Peyer's patch (tissue), 4 donors: Measurements from ENCODE around the gene PIMREG. TPM values are rescaled to one million over a fixed set of nuclear protein-coding genes. Genes with fewer than 3 reads are reported as not detected.

Source experiments
- DNase-seq, 3 donors: peaks; one replicate each; pipeline ENCODE4 v3.0.0-alpha.2; 2017 to 2019
- H3K27ac ChIP-seq, 4 donors: fragments of 200-600 bp; sonication (generic); one replicate each; pipeline ENCODE4 v1.5.1; 2016 to 2019
- H3K27me3 ChIP-seq, 2 donors: fragments of 200-600 bp; sonication (generic); one replicate each; pipeline ENCODE4 v1.5.1; 2019
- H3K36me3 ChIP-seq, 3 donors: fragments of 200-600 bp; sonication (generic); one replicate each; pipeline ENCODE4 v1.5.1; 2016 to 2019
- H3K4me1 ChIP-seq, 4 donors: fragments of 200-600 bp; sonication (generic); one replicate each; pipeline ENCODE4 v1.5.1; 2016 to 2019
- H3K4me3 ChIP-seq, 4 donors: fragments of 200-600 bp; sonication (generic); 1 replicate in 3 of 4; 2 replicates in 1 of 4; pipeline ENCODE4 v1.5.1; 2016 to 2019; ENCODE audit warnings: mild to moderate bottlenecking in 1 of 4
- H3K9me3 ChIP-seq, 4 donors: fragments of 200-600 bp; sonication (generic); one replicate each; pipeline ENCODE4 v1.5.1; 2016 to 2019; ENCODE audit warnings: mild to moderate bottlenecking in 1 of 4
- POLR2A ChIP-seq, 2 donors: fragments of 450-650 bp; IDR thresholded peaks; one replicate each; pipeline ENCODE4 v1.5.1; 2017; ENCODE audit warnings: antibody characterized with exemption in 2 of 2, mild to moderate bottlenecking in 2 of 2, moderate library complexity in 2 of 2
- total RNA-seq, 4 donors: library from RNA; depleted of rRNA; stranded (reverse); fragments of >200 nt; gene quantifications; one replicate each; pipeline ENCODE4 v1.1.0, GENCODE V29; 2016
- TF ChIP-seq, protein P1 (sequence below), 6 experiments: fragments of 450-650 bp in 4 of 6; fragments of 200-600 bp in 2 of 6; sonication (generic) in 1 of 6; IDR thresholded peaks; one replicate each; pipeline ENCODE4 v1.5.1; 2017 to 2019; ENCODE audit warnings: antibody characterized with exemption in 6 of 6, mild to moderate bottlenecking in 3 of 6, moderate library complexity in 1 of 6

PIMREG gene
- total RNA-seq, 4 donors from 2014 or later, result 0.67 to 9.8 (median 7.2) TPM

DNA sequence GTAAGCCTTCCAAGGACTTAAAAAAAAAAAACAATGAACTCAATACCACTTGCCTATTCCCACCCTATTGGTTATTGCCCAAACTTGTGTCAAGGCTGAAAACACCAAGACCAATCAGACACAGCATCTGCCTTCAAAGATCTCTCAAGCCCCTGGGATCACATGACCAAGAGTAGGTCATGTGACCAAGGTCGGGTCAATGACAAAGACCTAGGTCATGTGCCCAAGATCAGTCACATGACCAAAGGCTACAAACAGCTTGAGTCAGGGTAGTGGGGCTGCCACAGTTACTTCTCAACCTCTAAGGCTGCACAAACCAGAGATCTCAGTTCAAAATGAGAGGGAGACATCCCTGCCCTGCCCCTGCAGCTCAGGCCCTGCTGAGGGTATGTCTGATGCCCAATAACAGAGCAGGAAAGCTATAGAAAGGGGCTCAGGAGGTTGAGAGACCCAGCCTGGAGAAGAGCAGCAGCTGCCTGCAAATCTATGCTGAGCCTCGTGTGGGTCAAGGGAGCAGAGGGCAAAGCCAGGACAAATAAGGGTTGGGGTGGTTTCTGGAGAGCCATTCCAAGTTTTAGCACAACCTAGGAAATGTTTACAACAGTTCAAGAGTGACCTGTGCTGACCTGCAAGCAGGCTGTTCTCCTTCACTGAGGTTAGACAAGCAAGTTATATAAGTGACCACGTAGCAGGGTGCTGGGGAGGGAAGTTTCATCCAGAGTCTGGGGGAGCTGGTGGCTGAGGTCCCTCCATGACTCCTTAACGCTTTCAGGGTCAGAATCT, 48.8 kb downstream of the PIMREG start:
- Histone ChIP-seq H3K36me3 (no peaks in the 10 kb centered on the region), H3K27ac (no peak overlapping the region), H3K9me3 (no peaks in the 10 kb centered on the region), H3K4me3 (no peak overlapping the region), H3K27me3 (no peaks in the 10 kb centered on the region), H3K4me1 (no peaks in the 10 kb centered on the region)
- TF ChIP-seq, protein P1, sequence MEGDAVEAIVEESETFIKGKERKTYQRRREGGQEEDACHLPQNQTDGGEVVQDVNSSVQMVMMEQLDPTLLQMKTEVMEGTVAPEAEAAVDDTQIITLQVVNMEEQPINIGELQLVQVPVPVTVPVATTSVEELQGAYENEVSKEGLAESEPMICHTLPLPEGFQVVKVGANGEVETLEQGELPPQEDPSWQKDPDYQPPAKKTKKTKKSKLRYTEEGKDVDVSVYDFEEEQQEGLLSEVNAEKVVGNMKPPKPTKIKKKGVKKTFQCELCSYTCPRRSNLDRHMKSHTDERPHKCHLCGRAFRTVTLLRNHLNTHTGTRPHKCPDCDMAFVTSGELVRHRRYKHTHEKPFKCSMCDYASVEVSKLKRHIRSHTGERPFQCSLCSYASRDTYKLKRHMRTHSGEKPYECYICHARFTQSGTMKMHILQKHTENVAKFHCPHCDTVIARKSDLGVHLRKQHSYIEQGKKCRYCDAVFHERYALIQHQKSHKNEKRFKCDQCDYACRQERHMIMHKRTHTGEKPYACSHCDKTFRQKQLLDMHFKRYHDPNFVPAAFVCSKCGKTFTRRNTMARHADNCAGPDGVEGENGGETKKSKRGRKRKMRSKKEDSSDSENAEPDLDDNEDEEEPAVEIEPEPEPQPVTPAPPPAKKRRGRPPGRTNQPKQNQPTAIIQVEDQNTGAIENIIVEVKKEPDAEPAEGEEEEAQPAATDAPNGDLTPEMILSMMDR (IDR thresholded peaks at IDR 0.05), result no peak
- no peak for TF ChIP-seq POLR2A (IDR thresholded peaks at IDR 0.05)
- peak in 1 of 3 donors; percentile 12 for DNase-seq

DNA sequence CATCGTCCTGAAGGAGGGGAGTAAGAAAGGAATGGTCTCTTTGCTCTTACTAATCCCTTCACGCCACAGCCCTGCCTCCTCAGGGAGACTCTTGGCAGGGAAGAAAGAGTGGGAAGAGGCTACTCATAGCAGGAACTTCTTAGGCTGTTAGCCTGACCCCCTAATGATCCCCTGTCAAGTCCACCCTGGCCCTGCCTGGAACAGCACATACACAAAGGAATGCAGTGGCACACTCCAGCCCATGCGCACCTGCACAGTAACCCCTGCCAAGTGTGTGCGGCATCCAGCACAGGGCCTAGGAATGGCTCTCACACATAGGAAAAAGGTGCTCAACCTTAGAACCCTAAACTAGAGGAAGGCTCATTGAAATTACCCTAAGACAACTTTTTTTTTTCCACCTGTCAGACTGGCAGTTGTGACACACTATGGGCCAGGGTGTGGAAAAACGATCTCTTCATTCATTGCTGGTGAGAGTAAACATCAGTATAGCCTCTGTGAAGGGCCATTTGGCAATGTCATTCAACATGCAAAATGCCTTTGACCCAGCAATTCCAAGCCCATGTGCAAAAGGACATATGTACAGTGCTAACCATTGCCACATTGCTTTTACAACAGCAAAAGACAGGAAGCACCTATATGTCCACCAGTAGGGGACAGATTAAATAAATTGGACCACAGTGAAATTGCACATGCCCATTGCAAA, 50.1 kb downstream of the PIMREG start:
- peak in 2 of 3 donors; percentile 7 to 10 for DNase-seq
- Histone ChIP-seq H3K9me3 (no peaks in the 10 kb centered on the region), H3K4me3 (no peak overlapping the region), H3K36me3 (no peaks in the 10 kb centered on the region), H3K4me1 (no peaks in the 10 kb centered on the region), H3K27me3 (no peaks in the 10 kb centered on the region), H3K27ac (no peak overlapping the region)
- TF ChIP-seq, protein P1 (IDR thresholded peaks at IDR 0.05), result no peak
- TF ChIP-seq POLR2A (IDR thresholded peaks at IDR 0.05), result no peak

DNA sequence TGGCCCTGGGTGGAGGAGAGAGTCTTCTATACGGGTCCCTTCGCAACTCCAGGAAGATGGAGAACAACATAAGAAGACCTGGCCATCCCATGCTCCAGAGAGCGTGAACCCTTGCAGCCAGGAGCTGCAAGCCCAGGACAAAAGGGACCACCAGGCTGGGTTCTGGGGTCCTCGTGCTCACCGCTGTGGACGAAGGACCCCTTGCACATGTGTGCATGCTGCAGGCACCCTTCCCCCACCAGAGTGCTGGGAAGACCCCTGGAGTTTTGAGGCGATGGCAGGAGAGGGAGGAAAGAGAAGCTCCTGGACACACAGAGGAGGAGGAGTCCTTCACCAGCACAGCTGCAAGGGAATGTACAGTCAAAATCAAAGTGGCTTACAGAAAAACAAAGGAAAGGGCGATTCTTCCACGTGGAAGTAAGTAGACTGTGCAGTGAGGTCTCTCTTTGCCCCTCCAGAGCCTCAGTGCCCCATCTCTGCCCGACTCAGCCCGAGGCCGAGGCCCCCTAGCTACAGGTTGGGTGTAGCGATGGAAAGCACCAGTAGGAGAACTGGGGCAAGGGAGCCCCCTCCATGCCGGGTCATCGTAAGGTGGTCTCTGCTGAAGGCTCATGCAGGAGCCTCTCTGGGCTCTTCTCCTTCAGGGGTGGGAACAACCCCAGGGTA, 51.3 kb downstream of the PIMREG start:
- H3K9me3 ChIP-seq, result no peaks in the 10 kb centered on the region
- no peaks in the 10 kb centered on the region for H3K4me1 ChIP-seq
- peak in 2 of 3 donors; percentile 15 to 30 for DNase-seq
- TF ChIP-seq, protein P1 (IDR thresholded peaks at IDR 0.05), result no peak
- no peak for TF ChIP-seq POLR2A (IDR thresholded peaks at IDR 0.05)
- H3K36me3 ChIP-seq, result no peaks in the 10 kb centered on the region
- H3K27ac ChIP-seq, result no peak overlapping the region
- H3K4me3 ChIP-seq, result no peak overlapping the region
- no peaks in the 10 kb centered on the region for H3K27me3 ChIP-seq

DNA sequence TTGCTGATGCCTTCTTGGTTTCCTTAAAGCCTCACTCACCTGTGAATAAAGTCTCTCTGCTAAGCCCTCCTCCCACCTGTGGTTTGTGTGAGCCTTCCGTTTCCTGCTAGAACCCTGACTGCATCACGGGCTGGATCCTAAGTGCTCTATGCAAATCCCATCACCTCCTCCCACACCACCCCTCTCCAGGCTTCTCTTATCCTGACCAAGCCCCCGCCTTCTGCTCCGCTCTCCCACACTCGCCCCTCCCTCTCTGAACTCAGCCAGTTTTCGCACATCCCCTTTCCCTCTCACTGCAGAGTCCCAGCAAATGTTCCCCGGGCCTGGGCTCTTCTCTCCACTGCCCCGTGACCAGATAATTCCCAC, 51.8 kb downstream of the PIMREG start:
- H3K9me3 ChIP-seq, result no peaks in the 10 kb centered on the region
- no peaks in the 10 kb centered on the region for H3K4me1 ChIP-seq
- H3K36me3 ChIP-seq, result no peaks in the 10 kb centered on the region
- TF ChIP-seq, protein P1 (IDR thresholded peaks at IDR 0.05), result no peak
- TF ChIP-seq POLR2A (IDR thresholded peaks at IDR 0.05), result no peak
- no peak overlapping the region for H3K4me3 ChIP-seq
- no peaks in the 10 kb centered on the region for H3K27me3 ChIP-seq
- no peak overlapping the region for H3K27ac ChIP-seq
- peak in 2 of 3 donors; percentile 23 to 33 for DNase-seq

DNA sequence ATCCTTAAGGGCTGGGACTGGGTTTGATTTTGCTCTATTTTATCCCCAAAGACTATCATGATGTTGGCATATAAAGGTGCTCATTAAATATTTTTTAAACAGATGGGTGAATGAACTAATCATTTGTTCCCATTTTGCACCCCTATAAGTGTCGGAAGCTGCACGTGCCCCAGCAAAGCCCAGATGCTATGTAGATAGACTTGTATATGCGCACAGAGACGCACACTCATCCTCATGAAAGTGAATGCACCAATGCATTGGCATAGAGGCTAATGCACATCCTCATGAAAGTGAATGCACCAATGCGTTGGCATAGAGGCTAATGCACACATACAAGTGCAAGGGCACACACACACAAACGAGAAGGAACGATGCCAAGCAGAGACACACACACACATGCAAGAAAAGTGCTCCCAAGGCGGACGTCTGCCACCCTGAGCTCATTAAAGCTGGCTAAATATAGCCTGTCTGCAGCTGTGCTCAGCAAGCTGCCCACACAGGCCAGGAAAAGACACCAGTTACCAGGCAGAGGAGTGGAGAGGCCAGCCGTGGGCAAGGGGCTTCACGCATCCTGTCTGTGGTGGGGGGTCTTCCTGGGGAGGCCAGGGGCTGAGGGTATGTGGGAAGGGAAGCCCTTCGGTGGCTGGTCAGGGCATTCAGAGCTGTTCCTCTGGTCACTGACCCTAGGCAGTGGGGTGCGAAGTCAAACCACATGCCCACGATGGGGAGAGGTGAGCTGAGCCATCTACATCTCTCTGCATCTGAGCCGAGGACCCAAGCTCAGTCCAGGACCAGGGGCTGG, 52.6 kb downstream of the PIMREG start:
- no peak for TF ChIP-seq POLR2A (IDR thresholded peaks at IDR 0.05)
- TF ChIP-seq, protein P1 (IDR thresholded peaks at IDR 0.05), result no peak
- H3K36me3 ChIP-seq, result no peaks in the 10 kb centered on the region
- DNase-seq, result peak in 2 of 3 donors; percentile 25 to 41
- no peaks in the 10 kb centered on the region for H3K27me3 ChIP-seq
- no peak overlapping the region for H3K4me3 ChIP-seq
- H3K9me3 ChIP-seq, result no peaks in the 10 kb centered on the region
- no peaks in the 10 kb centered on the region for H3K4me1 ChIP-seq
- no peak overlapping the region for H3K27ac ChIP-seq
